T47D (cell line): ENCODE results near the gene STAT5B.
"Not testable (repeated sequence)": the region's sequence is repeated elsewhere in the genome, so short reads cannot be mapped to it uniquely, and the experiment has no call there.

ENCODE experiments used
- DNase-seq, 2 experiments: peaks; one replicate each; pipeline versions ENCODE4 v3.0.0 to v3.0.0-alpha.2; 2011 to 2012; ENCODE audit warnings: low read depth in 1 of 2, low spot score in 1 of 2
- JUND ChIP-seq: IDR thresholded peaks from 2 replicates; pipeline ENCODE4 v1.6.1; 2012; ENCODE audit warnings: low read depth
- in situ Hi-C: cut with HindIII; loops from 2 replicates; pipeline ENCODE4 v1.10.0; 2016; ENCODE audit warnings: low sequenced_read_pairs, low pct_unique_long_range_greater_than_20kb

The STAT5B gene

DNA sequence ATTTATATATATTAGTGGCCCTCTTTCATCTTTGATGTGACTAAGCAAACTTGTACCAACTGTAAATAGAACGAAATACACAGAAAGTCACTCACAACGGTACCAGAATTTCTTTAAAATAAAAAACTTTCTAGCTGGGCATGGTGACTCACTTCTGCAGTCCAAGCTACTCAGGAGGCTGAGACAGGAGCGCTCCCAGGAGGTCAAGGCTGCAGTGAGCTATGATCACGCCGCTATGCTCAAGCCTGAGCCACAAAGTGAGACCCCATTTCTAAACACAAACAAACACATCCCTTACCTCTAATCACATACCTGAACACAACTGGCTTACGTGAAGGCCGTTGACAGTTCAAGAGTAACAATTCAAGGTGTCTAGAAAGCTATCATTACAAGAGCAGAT is 29.7 kb downstream of the STAT5B start:
- DNase-seq: no peak
- no peak for TF ChIP-seq JUND
- in situ Hi-C loops: no loop called here

DNA sequence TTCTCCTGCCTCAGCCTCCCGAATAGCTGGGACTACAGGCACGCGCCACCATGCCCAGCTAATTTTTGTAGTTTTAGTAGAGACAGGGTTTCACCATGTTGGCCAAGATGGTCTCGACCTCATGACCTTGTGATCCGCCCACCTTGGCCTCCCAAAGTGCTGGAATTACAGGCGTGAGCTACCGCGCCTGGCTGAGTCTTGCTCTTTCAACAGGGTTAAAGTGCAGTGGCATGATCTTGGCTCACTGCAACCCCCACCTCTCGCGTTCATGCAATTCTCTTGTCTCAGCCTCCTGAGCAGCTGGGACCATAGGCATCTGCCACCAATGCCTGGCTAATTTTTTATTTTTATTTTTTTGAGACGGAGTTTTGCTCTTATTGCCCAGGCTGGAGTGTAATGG is 31.0 kb downstream of the STAT5B start:
- DNase-seq, in situ Hi-C loops: not testable (repeated sequence)

DNA sequence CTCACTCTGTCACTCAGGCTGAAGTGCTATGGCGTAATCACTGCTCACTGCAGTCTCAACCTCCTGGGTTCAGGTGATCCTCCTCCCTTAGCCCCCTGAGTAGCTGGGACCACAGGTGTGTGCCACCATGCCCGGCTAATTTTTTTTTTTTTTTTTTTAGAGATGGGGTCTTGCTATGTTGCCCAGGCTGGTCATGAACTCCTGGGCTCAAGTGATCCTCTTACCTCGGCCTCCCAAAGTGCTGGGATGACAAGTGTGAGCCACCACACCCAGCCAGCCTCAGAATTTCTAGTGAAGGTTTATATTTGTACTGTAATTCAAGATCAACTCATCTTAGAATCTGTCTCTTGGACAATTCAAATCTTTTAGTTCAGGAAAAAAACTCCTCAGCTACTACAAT is 32.1 kb downstream of the STAT5B start:
- in situ Hi-C loops, DNase-seq: not testable (repeated sequence)

DNA sequence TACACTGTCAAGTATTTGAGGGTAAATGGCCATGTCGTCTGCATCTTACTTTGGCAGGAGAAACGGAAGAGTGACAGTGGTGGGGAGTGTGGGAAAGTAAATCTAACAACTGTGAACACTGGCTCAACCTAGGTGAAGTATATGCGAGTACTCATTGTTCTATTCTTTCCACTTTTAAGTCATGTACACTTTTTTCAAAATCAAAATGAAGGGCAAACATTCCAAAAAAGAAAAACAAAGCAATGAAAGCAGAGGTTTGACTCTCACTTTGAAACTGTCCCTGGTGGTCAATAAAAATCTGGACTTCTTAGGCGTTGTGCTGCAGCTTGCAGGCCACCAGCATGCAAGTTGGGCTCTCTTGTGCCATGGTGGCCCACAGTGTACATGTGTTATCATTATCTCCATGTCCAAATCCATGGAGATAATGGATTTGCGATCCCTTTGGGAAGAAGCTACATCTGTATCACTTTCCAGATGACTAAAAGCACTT is 32.7 kb downstream of the STAT5B start:
- in situ Hi-C loops: no loop called here
- TF ChIP-seq JUND: no peak
- no peak for DNase-seq

DNA sequence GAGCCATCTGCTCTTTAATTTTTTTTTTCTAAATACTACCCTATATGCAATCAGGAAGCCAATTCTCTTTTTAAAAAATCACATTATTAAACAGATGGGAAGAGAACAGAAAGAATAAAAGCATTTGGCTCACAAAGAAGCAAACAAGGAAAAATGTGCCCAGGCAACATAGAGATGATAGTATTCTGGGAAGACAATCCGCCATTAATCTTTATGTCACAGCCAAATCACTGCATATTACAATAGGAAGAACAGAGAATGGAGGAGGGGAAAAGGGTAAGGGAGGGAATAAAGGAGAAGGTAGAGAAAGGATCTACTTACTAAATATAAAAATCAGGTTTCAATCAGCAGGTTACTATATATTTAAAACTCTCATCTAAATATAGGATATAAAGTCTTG is 34.3 kb downstream of the STAT5B start:
- in situ Hi-C loops: no loop called here
- no peak for DNase-seq
- TF ChIP-seq JUND: no peak

DNA sequence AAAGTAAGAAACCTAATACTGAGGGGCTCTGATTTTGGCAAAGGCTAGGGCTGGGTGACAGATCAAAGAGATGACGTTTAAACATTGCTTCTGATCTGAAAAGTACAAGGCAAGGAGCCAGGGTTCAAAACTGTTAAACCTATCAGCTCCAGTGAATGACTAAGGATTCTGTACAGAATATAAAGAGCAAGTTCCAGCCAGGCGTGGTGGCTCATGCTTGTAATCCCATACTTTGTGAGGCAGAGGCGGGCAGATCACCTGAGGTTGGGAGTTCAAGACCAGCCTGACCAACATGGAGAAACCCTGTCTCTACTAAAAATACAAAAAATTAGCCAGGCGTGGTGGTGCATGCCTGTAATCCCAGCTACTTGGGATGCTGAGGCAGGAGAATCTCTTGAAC is 35.3 kb downstream of the STAT5B start:
- in situ Hi-C loops: not testable (repeated sequence)

DNA sequence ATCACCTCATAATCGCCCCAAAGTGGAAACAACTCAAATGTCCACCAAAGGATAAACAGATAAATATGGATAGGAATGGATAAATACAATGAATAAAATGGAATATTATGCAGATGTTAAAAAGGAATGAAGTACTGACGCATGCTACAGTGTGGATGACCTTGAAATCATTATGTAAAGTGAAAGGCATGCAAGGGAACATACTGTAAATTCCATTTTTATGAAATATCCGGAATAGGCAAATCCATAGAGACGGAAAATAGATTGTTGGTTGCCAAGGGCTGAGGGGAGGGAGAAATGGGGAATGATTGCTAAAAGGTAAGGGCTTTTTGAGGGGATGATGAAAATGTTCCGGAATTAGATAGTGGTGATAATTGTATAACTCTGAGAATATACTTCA is 36.0 kb downstream of the STAT5B start:
- in situ Hi-C loops: no loop called here
- no peak for TF ChIP-seq JUND
- no peak for DNase-seq

More for the DNA sequence above, 35.3 kb downstream of the STAT5B start:
- DNase-seq: not testable (repeated sequence)

DNA sequence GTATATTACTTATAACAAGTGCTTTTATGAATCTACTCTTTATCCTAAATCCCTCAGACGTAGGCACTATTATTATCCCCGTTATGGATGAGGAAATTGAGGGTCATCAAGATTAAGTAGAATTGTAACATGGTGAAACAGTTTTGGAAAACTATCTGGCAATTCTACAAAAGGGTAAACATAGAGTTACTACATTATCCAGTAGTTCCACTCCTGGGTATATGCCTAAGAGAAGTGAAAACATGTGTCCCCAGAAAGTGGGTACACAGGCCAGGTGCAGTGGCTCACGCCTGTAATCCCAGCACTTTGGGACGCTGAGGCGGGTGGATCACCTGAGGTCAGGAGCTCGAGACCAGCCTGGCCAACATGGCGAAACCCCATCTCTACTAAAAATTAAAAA is 36.6 kb downstream of the STAT5B start:
- in situ Hi-C loops, DNase-seq: not testable (repeated sequence)

DNA sequence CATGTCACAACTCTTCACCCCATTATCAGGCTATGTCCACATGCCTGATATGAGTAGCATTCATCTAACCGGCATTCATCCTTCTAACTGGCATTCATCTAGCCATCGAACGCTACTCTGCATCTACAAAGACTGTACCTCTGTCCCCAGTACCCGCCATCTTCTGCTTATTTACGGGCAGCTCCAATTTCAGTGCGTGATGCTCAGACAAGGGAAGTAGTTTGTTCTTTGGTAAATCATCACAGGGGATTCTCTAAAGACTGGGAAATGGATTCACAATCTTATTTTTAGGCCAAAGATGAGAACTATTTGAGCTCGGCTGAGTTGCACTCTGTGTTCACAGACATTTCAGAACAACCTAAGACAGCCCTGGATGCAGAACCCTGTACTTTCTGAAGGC is 39.4 kb downstream of the STAT5B start:
- no peak for DNase-seq
- in situ Hi-C loops: no loop called here
- TF ChIP-seq JUND: no peak

DNA sequence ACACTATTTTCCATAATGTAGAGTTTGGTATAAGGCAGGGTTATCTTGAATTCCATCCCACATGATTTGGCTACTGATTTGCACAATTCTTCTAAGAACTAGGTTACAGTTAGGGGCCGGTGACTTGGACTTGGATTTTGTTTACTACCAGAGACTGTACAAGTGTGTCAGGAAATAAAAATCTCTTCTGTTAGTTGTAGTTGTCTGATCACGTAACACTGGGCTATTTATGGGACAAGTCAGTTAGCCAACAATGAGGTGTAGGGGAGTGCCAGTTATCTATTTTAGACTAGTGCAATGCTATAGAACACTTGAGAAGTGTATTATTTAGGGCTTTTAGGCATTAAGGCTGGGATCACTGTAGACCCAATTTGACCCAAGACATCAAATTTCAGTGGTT is 42.2 kb downstream of the STAT5B start:
- DNase-seq: no peak
- in situ Hi-C loops: no loop called here
- TF ChIP-seq JUND: no peak

DNA sequence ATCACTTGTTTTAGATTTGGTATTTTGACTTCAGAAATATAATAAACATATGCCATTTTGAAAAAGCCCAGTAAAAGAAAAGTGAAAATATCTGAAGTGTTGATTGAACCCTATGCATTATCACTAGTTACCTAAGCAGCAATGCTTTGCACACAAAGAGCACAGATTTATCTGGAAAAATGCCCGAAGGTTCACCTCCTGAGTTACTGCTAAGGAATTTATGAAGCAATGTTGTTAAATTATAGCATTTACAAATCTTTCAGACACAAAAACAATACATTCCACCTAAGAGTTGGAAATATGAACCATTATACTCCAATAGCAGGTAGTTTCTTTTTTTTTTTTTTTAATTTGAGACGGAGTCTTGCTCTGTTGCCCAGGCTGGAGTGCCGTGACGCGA is 43.0 kb downstream of the STAT5B start:
- in situ Hi-C loops: no loop called here
- no peak for DNase-seq
- no peak for TF ChIP-seq JUND

DNA sequence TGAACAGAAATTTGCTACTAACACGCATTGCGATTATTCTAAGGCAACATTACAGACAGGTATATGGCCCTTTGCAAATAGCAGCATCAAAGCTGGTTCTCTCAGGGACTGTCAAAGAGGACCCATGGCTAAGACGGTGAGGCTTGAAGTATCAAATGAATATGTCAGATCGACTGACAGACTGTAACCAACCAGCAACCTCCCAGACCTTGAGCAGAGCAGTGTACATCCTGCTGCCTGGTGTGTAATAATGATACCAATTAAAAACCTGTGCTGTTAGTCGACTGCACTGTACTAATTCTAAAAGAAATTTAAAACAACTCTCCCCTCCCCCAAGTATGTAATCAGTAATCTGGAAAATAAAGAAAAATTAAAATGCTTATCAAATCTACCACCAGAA is 46.0 kb downstream of the STAT5B start:
- in situ Hi-C loops: no loop called here
- TF ChIP-seq JUND: no peak
- no peak for DNase-seq

DNA sequence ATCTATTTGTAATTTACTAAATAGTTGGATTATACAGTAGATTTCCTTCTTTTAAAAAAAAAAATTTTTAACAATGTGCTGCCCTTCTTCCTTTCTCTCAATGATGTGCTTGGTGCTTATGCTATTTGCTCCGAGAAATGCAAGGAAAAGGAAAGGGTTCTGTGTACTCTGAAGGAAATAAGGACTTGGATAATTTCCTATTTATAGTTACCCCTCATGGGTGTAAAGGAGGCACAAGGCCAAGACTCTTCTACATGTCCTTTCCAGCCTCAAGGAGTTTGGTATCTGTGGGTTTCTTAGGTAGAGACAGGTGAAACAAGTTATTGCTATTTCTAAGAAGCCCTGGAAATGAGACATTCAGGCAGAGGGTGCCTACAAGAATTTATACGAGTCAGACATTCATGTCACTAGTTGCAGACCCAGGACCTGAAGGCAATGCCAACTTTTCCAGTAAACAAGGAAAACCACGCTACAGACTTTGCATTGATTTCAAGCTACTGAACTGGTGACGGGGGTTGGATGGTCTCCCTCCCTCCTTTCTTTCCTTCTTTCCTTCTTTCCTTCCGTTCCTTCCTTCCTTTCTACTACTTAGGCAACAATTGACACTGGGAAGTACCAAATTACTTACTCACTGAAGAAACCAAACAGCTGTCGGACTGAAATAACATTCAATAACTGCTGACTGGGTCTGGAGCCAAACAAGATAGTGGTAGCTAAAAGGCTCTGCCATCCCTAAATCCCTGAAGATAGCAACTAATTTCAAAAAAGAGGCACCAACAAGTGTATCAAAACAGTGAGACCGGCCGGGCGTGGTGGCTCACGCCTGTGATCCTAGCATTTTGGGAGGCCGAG is 48.1 kb downstream of the STAT5B start:
- no peak for DNase-seq
- in situ Hi-C loops: no loop called here
- TF ChIP-seq JUND: no peak

DNA sequence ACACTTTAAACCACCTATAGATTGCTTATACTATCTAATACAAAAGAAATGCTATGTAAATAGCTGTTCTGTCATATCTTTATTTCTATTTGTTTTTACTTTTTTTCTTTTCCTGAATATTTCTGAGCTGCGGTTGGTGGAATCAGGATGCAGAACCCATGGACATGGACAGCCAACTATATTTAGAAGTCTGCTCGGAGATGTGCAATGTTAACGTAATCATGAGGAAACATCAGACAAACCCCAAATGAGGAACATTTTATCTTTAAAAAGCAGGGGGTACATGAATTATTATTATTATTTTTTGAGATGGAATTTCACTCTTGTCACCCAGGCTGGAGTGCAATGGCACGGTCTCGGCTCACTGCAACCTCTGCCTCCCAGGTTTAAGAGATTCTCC is 50.5 kb downstream of the STAT5B start:
- TF ChIP-seq JUND: no peak
- no peak for DNase-seq
- in situ Hi-C loops: no loop called here
